ENCODE results near the gene EMP1.
A peak's percentile ranks its signal among the peaks of the same experiment; 100 is the strongest.

EMP1 gene

DNA sequence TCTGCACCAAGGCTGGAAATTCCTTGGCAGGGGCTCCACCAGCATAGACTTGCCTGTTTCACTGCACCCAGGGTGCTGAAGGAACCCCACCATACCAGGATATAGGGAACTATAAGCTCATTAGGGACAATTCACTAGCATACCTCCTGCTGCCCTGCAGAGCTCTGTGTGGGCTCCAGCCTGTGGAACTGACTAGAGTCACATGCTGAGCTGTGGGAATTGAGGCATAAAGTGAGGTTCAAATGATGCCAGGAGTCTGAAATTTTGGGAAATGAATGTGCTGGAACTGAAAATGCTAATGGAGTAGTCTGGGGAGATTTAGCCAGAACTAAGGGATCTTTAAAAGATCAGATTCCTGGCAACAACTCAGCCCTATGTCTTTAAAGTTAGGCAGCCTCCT is 7.3 kb upstream of the EMP1 start:
- ATAC-seq (ENCODE audit: low read depth) = no peak
- no peak for DNase-seq (ENCODE audit: low spot score)
- Histone ChIP-seq H3K27ac (ENCODE audit: poor library complexity, severe bottlenecking) (no peak overlapping the region), H3K36me3 (ENCODE audit: low read depth) (no peaks in the 10 kb centered on the region), H3K4me1 (ENCODE audit: insufficient read depth, poor library complexity, severe bottlenecking) (peaks cover 8% of the 10 kb centered on the region), H3K9me3 (ENCODE audit: severe bottlenecking) (no peaks in the 10 kb centered on the region), H3K27me3 (ENCODE audit: insufficient read depth, poor library complexity, severe bottlenecking) (no peaks in the 10 kb centered on the region), H3K4me3 (ENCODE audit: severe bottlenecking) (no peak overlapping the region)
- TF ChIP-seq, protein P1, sequence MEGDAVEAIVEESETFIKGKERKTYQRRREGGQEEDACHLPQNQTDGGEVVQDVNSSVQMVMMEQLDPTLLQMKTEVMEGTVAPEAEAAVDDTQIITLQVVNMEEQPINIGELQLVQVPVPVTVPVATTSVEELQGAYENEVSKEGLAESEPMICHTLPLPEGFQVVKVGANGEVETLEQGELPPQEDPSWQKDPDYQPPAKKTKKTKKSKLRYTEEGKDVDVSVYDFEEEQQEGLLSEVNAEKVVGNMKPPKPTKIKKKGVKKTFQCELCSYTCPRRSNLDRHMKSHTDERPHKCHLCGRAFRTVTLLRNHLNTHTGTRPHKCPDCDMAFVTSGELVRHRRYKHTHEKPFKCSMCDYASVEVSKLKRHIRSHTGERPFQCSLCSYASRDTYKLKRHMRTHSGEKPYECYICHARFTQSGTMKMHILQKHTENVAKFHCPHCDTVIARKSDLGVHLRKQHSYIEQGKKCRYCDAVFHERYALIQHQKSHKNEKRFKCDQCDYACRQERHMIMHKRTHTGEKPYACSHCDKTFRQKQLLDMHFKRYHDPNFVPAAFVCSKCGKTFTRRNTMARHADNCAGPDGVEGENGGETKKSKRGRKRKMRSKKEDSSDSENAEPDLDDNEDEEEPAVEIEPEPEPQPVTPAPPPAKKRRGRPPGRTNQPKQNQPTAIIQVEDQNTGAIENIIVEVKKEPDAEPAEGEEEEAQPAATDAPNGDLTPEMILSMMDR (IDR thresholded peaks at IDR 0.05; ENCODE audit: poor library complexity, severe bottlenecking) = no peak

DNA sequence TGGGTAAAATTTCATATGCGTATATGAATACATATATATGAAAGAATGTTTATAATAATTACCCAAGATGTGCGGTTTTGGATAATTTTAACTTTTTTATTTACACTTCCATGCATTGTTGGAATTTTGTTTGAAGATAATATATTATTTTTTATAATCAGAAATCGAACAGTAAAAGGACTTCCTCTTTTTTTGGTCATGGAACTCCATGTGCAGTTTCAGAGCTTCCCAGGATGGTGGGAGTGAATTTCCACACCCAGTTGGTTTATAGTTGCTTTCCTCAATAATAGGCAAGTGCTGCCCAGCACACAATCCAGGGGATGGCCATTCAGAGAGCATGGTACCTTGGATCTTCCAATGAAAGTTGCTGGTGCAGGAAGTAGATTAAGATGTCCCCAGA is 6.3 kb upstream of the EMP1 start:
- no peaks in the 10 kb centered on the region for H3K27me3 ChIP-seq (ENCODE audit: insufficient read depth, poor library complexity, severe bottlenecking)
- H3K36me3 ChIP-seq (ENCODE audit: low read depth) = no peaks in the 10 kb centered on the region
- peaks cover 15% of the 10 kb centered on the region for H3K4me1 ChIP-seq (ENCODE audit: insufficient read depth, poor library complexity, severe bottlenecking)
- TF ChIP-seq, protein P1 (IDR thresholded peaks at IDR 0.05; ENCODE audit: poor library complexity, severe bottlenecking) = no peak
- no peak overlapping the region for H3K27ac ChIP-seq (ENCODE audit: poor library complexity, severe bottlenecking)
- no peaks in the 10 kb centered on the region for H3K9me3 ChIP-seq (ENCODE audit: severe bottlenecking)
- ATAC-seq (ENCODE audit: low read depth) (no peak), DNase-seq (ENCODE audit: low spot score) (no peak)
- H3K4me3 ChIP-seq (ENCODE audit: severe bottlenecking) = no peak overlapping the region

DNA sequence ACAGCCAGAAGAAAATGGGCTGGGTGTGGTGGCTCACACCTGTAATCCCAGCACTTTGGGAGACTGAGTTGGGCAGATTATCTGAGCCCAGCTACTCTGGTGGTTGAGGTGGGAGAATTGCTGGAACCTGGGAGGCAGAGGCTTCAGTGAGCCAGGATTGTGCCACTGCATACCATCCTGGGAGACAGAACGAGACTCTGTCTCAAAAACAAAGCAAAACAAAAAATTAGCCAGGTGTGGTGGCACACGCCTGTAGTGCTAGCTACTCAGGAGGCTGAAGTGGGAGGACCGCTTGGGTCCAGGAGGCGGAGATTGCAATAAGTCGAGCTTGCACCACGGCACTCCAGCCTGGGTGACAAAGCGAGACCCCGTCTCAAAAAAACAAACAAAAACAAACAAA is 3.8 kb upstream of the EMP1 start:
- no peak overlapping the region for H3K4me3 ChIP-seq (ENCODE audit: severe bottlenecking)
- peaks cover 21% of the 10 kb centered on the region for H3K4me1 ChIP-seq (ENCODE audit: insufficient read depth, poor library complexity, severe bottlenecking)
- ATAC-seq (ENCODE audit: low read depth) (no peak), DNase-seq (ENCODE audit: low spot score) (no peak)
- no peaks in the 10 kb centered on the region for H3K9me3 ChIP-seq (ENCODE audit: severe bottlenecking)
- H3K27ac ChIP-seq (ENCODE audit: poor library complexity, severe bottlenecking) = no peak overlapping the region
- TF ChIP-seq, protein P1 (IDR thresholded peaks at IDR 0.05; ENCODE audit: poor library complexity, severe bottlenecking) = no peak
- no peaks in the 10 kb centered on the region for H3K36me3 ChIP-seq (ENCODE audit: low read depth)
- H3K27me3 ChIP-seq (ENCODE audit: insufficient read depth, poor library complexity, severe bottlenecking) = no peaks in the 10 kb centered on the region

DNA sequence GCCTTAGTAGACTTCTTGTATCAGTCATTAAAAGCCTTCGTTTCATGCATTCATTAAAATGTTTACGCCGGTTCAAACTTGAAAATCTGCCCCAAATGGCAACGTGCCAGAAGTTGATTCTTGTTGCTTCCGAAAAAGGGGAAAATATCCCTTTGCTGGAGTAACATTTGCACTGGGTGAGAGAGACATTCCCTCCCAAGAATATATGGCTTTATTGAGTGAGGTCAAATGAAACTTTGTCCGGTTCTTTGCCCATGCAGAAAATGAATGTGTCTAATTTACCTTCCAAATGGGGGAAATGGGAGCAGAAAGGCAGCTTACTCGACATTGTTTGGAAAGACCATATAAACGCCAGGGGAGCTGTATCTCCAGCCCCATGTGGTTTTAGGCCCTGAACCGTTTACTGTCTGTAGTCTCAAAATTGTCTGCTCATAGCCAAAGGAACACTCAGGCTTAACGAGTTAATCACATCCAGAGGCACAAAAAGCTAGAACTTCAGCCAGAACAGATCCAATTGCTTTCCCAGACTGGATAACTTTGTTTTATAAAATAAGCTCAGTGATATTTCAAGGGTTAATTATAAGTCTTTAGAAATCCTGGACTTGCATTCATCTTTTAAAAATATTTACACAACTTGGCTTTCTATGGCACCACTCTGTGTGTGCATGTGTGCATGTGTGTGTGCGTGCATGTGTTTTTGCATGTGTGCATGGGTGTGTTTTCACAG is 2.9 kb upstream of the EMP1 start:
- DNase-seq (ENCODE audit: low spot score) (no peak), ATAC-seq (ENCODE audit: low read depth) (no peak)
- H3K4me3 ChIP-seq (ENCODE audit: severe bottlenecking) = no peak overlapping the region
- H3K36me3 ChIP-seq (ENCODE audit: low read depth) = no peaks in the 10 kb centered on the region
- H3K4me1 ChIP-seq (ENCODE audit: insufficient read depth, poor library complexity, severe bottlenecking) = peaks cover 18% of the 10 kb centered on the region
- no peak overlapping the region for H3K27ac ChIP-seq (ENCODE audit: poor library complexity, severe bottlenecking)
- H3K27me3 ChIP-seq (ENCODE audit: insufficient read depth, poor library complexity, severe bottlenecking) = no peaks in the 10 kb centered on the region
- H3K9me3 ChIP-seq (ENCODE audit: severe bottlenecking) = no peaks in the 10 kb centered on the region
- TF ChIP-seq, protein P1 (IDR thresholded peaks at IDR 0.05; ENCODE audit: poor library complexity, severe bottlenecking) = no peak

DNA sequence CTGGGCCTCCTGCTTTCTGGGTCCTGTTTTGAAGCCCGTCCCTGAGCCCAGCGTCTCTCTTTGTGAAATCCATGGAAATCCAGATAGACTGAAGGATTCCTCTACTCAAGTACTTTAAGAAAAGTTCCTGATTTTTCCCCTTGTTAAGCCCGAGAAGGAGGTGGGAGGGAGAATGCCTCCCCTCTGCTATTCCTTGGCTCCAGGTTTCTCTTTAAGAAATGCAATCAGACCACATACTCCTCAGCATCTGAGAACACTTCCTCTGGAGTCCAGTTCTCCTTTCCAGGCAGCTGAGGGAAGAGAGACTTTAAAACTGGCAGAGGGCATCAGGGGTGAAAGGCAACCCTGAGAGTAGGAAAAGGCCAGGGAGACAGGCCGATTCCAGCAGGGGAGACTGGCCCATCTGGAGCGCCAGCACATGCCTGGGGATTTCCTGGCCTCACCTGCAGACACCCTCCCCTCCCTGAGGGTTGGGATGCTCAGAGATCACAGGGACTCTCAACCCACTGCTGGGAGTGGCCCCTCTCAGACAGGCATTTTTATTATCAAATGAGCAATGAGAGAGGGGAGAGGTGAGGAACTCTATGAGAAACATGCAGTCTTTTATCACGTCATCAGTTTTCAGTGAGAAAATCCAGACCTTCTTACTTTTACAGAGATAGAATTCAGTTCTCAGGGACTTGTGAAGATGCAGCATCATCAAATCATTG is 2.0 kb upstream of the EMP1 start:
- ATAC-seq (ENCODE audit: low read depth) (peak; percentile 64), DNase-seq (ENCODE audit: low spot score) (no peak)
- Histone ChIP-seq H3K27me3 (ENCODE audit: insufficient read depth, poor library complexity, severe bottlenecking) (no peaks in the 10 kb centered on the region), H3K9me3 (ENCODE audit: severe bottlenecking) (no peaks in the 10 kb centered on the region), H3K4me3 (ENCODE audit: severe bottlenecking) (no peak overlapping the region), H3K27ac (ENCODE audit: poor library complexity, severe bottlenecking) (peak overlapping the region; percentile 85), H3K36me3 (ENCODE audit: low read depth) (no peaks in the 10 kb centered on the region), H3K4me1 (ENCODE audit: insufficient read depth, poor library complexity, severe bottlenecking) (peaks cover 18% of the 10 kb centered on the region)
- TF ChIP-seq, protein P1 (IDR thresholded peaks at IDR 0.05; ENCODE audit: poor library complexity, severe bottlenecking) = no peak

Measured in RWPE2 (cell line).